Left forelimb (tissue), 1 donor: ENCODE measurements around the gene PROKR1.

Experiments used
- DNase-seq: peaks from one replicate; pipeline ENCODE4 v3.0.0-alpha.2; 2018; ENCODE audit warnings: low spot score

The PROKR1 gene

DNA sequence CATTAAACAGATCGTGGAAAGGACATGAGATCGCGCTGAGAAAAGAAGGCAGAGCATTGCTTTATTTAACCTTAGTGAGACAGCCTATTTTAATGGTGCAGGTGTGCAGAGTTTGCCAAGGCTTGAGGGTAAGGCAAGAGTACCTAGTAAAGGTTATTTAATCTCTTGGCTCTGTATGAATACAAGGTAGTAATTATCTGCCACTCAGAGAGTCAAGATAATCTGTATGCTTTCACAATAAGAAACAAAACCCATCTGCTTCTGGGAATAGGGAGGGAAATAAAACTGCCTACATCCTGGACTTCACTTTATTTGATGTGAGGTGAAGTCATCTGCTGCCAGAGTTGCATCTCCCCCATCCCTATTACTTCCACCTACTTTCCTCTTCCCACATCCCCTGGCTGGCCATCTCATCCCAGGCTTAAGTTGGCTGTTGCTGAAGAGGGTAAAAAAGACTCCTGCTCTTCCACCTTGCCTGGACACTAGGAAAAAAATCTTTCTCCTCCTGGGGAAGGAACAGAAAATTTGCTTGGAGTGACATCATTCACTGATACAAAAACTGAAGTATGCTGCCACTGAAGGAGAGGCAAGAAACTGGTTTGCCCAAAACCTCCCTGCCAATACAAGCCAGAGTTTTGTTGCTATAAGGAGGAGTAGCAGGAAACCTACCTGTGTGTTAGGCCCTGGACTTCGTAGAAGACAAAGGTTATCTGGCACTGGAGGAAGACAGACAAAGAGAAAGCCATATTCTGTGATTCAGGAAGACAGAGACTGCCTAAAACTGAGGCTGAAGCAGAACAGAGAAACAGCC, 55.4 kb downstream of the PROKR1 start:
- DNase-seq = no peak

DNA sequence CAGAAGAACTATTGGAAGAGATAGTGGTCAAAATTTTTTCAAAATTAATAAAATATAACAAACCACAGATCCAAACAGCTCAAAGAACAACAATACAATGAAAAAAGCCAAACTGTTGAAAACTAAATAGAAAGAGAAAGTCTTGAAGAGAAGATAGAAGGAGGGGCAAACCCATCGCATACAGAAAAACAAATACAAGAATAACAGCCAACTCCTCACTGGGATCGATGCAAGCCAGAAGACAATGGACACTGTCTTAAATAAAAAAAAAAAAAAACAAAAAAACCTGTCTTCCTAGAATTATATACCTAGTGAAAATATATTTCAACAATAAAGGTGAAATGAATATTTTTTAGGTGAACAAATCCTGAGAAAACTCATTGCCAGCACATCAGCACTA, 57.2 kb downstream of the PROKR1 start:
- no peak for DNase-seq

- DNase-seq = no peak
Observed at GRCh38 chr2:68706637-68707036, 63.3 kb downstream of the PROKR1 start.
